Measurements from ENCODE around the gene DAPL1. TPM values are rescaled to one million over a fixed set of nuclear protein-coding genes. Genes with fewer than 3 reads are reported as not detected.
A peak's percentile ranks its signal among the peaks of the same experiment; 100 is the strongest.
"Not testable (repeated sequence)": the region's sequence is repeated elsewhere in the genome, so short reads cannot be mapped to it uniquely, and the experiment has no call there.

The DAPL1 gene
- total and polyA plus RNA-seq, 4 experiments from 2014 or later: not detected

- Histone ChIP-seq H3K9me3 (ENCODE audit: control insufficient read depth in 1 of 2, low read length in 2 of 2) (no peaks in the 10 kb centered on the region), H3K4me3 (ENCODE audit: low read length in 2 of 2) (no peak overlapping the region), H3K4me1 (ENCODE audit: insufficient read depth, low read length) (no peaks in the 10 kb centered on the region), H3K27ac (ENCODE audit: low read depth, low read length) (no peak overlapping the region), H3K27me3 (ENCODE audit: insufficient read depth, low read length) (no peaks in the 10 kb centered on the region), H3K36me3 (ENCODE audit: insufficient read depth, low read length) (no peaks in the 10 kb centered on the region)
- Mint-ChIP-seq H3K36me3 (no peaks in the 10 kb centered on the region), H3K4me1 (no peaks in the 10 kb centered on the region), H3K9me3 (peaks cover 0 to 3% (median 0%) of the 10 kb centered on the region in 8 donors), H3K27me3 (peaks cover 3 to 5% of the 10 kb centered on the region in 2 donors), H3K27ac (no peak overlapping the region), H3K4me3 (no peak overlapping the region)
- intact Hi-C loops (cut with micrococcal nuclease): no loop called here
- DNase-seq: no peak
- CTCF ChIA-PET (ENCODE audit: partially characterized antibody): no interaction called here
- POLR2A ChIA-PET (ENCODE audit: partially characterized antibody): no interaction called here
Observed at GRCh38 chr2:158830201-158830600, 35.1 kb downstream of the DAPL1 start.

GRCh38 chr2:158835431-158835830 is 40.3 kb downstream of the DAPL1 start:
- H3K27ac Mint-ChIP-seq: no peak overlapping the region

GRCh38 chr2:158837645-158838044 is 42.5 kb downstream of the DAPL1 start:
- H3K4me3 Mint-ChIP-seq: no peak overlapping the region
- POLR2A ChIA-PET (ENCODE audit: partially characterized antibody): no interaction called here
- no peaks in the 10 kb centered on the region for H3K4me1 Mint-ChIP-seq
- H3K36me3 Mint-ChIP-seq: no peaks in the 10 kb centered on the region
- Histone ChIP-seq H3K4me3 (ENCODE audit: low read length in 2 of 2) (no peak overlapping the region), H3K27me3 (ENCODE audit: insufficient read depth, low read length) (no peaks in the 10 kb centered on the region), H3K9me3 (ENCODE audit: control insufficient read depth in 1 of 2, low read length in 2 of 2) (no peaks in the 10 kb centered on the region), H3K36me3 (ENCODE audit: insufficient read depth, low read length) (no peaks in the 10 kb centered on the region), H3K4me1 (ENCODE audit: insufficient read depth, low read length) (no peaks in the 10 kb centered on the region), H3K27ac (ENCODE audit: low read depth, low read length) (no peak overlapping the region)
- peaks cover 0 to 2% of the 10 kb centered on the region in 2 donors for H3K27me3 Mint-ChIP-seq
- intact Hi-C loops (cut with micrococcal nuclease): no loop called here
- no peak for DNase-seq
- H3K9me3 Mint-ChIP-seq: peaks cover 0 to 4% (median 0%) of the 10 kb centered on the region in 8 donors
- peak overlapping the region in 1 of 7 donors; percentile 19 for H3K27ac Mint-ChIP-seq
- CTCF ChIA-PET (ENCODE audit: partially characterized antibody): no interaction called here

More at GRCh38 chr2:158835431-158835830, 40.3 kb downstream of the DAPL1 start:
- no peak overlapping the region for H3K27ac ChIP-seq (ENCODE audit: low read depth, low read length)
- DNase-seq: no peak
- Mint-ChIP-seq H3K4me1 (no peaks in the 10 kb centered on the region), H3K9me3 (no peaks in the 10 kb centered on the region), H3K36me3 (no peaks in the 10 kb centered on the region), H3K27me3 (no peaks in the 10 kb centered on the region), H3K4me3 (peak overlapping the region in 1 of 8 donors; percentile 8)
- H3K4me3 ChIP-seq (ENCODE audit: low read length in 2 of 2): no peak overlapping the region
- intact Hi-C loops (cut with micrococcal nuclease): no loop called here
- H3K27me3 ChIP-seq (ENCODE audit: insufficient read depth, low read length): no peaks in the 10 kb centered on the region
- ChIA-PET CTCF (ENCODE audit: partially characterized antibody) (no interaction called here), POLR2A (ENCODE audit: partially characterized antibody) (no interaction called here)
- H3K9me3 ChIP-seq (ENCODE audit: control insufficient read depth in 1 of 2, low read length in 2 of 2): no peaks in the 10 kb centered on the region
- H3K36me3 ChIP-seq (ENCODE audit: insufficient read depth, low read length): no peaks in the 10 kb centered on the region
- no peaks in the 10 kb centered on the region for H3K4me1 ChIP-seq (ENCODE audit: insufficient read depth, low read length)

GRCh38 chr2:158841850-158842249 is 46.7 kb downstream of the DAPL1 start:
- intact Hi-C loops (cut with micrococcal nuclease): no loop called here
- H3K36me3 Mint-ChIP-seq: no peaks in the 10 kb centered on the region

GRCh38 chr2:158845444-158845843 is 50.3 kb downstream of the DAPL1 start:
- Histone ChIP-seq H3K27me3 (ENCODE audit: insufficient read depth, low read length) (no peaks in the 10 kb centered on the region), H3K4me1 (ENCODE audit: insufficient read depth, low read length) (no peaks in the 10 kb centered on the region), H3K36me3 (ENCODE audit: insufficient read depth, low read length) (no peaks in the 10 kb centered on the region), H3K27ac (ENCODE audit: low read depth, low read length) (no peak overlapping the region), H3K4me3 (ENCODE audit: low read length in 2 of 2) (no peak overlapping the region), H3K9me3 (ENCODE audit: control insufficient read depth in 1 of 2, low read length in 2 of 2) (no peaks in the 10 kb centered on the region)
- POLR2A ChIA-PET (ENCODE audit: partially characterized antibody): no interaction called here
- Mint-ChIP-seq H3K4me1 (no peaks in the 10 kb centered on the region), H3K27ac (no peak overlapping the region), H3K9me3 (peaks cover 0 to 4% (median 0%) of the 10 kb centered on the region in 8 donors), H3K4me3 (no peak overlapping the region), H3K36me3 (no peaks in the 10 kb centered on the region), H3K27me3 (peaks cover 3 to 4% of the 10 kb centered on the region in 2 donors)
- intact Hi-C loops (cut with micrococcal nuclease): no loop called here
- CTCF ChIA-PET (ENCODE audit: partially characterized antibody): no interaction called here
- DNase-seq: no peak

More at GRCh38 chr2:158841850-158842249, 46.7 kb downstream of the DAPL1 start:
- Mint-ChIP-seq H3K27me3 (peaks cover 0 to 3% of the 10 kb centered on the region in 2 donors), H3K4me3 (no peak overlapping the region), H3K27ac (no peak overlapping the region), H3K4me1 (no peaks in the 10 kb centered on the region), H3K9me3 (peaks cover 0 to 4% (median 0%) of the 10 kb centered on the region in 8 donors)
- Histone ChIP-seq H3K36me3 (ENCODE audit: insufficient read depth, low read length) (no peaks in the 10 kb centered on the region), H3K27ac (ENCODE audit: low read depth, low read length) (no peak overlapping the region), H3K4me1 (ENCODE audit: insufficient read depth, low read length) (no peaks in the 10 kb centered on the region), H3K4me3 (ENCODE audit: low read length in 2 of 2) (no peak overlapping the region), H3K9me3 (ENCODE audit: control insufficient read depth in 1 of 2, low read length in 2 of 2) (no peaks in the 10 kb centered on the region), H3K27me3 (ENCODE audit: insufficient read depth, low read length) (no peaks in the 10 kb centered on the region)
- ChIA-PET POLR2A (ENCODE audit: partially characterized antibody) (no interaction called here), CTCF (ENCODE audit: partially characterized antibody) (interaction anchor here (0.6 kb wide), 1 partner anchor 8 kb away, joined by 3 read pairs; no protein-coding TSS in a partner anchor)
- no peak for DNase-seq

GRCh38 chr2:158845859-158846258 is 50.7 kb downstream of the DAPL1 start:
- no peaks in the 10 kb centered on the region for H3K4me1 ChIP-seq (ENCODE audit: insufficient read depth, low read length)
- CTCF ChIA-PET (ENCODE audit: partially characterized antibody): no interaction called here
- H3K36me3 Mint-ChIP-seq: no peaks in the 10 kb centered on the region

GRCh38 chr2:158847526-158847925 is 52.4 kb downstream of the DAPL1 start:
- intact Hi-C loops (cut with micrococcal nuclease): not testable (repeated sequence)

More at GRCh38 chr2:158845859-158846258, 50.7 kb downstream of the DAPL1 start:
- H3K27ac Mint-ChIP-seq: no peak overlapping the region
- no peak overlapping the region for H3K4me3 ChIP-seq (ENCODE audit: low read length in 2 of 2)
- POLR2A ChIA-PET (ENCODE audit: partially characterized antibody): no interaction called here
- H3K36me3 ChIP-seq (ENCODE audit: insufficient read depth, low read length): no peaks in the 10 kb centered on the region
- DNase-seq: no peak
- H3K27me3 Mint-ChIP-seq: peaks cover 1 to 4% of the 10 kb centered on the region in 2 donors
- no peak overlapping the region for H3K27ac ChIP-seq (ENCODE audit: low read depth, low read length)
- H3K9me3 ChIP-seq (ENCODE audit: control insufficient read depth in 1 of 2, low read length in 2 of 2): no peaks in the 10 kb centered on the region
- intact Hi-C loops (cut with micrococcal nuclease): no loop called here
- H3K9me3 Mint-ChIP-seq: no peaks in the 10 kb centered on the region
- no peak overlapping the region for H3K4me3 Mint-ChIP-seq
- H3K27me3 ChIP-seq (ENCODE audit: insufficient read depth, low read length): no peaks in the 10 kb centered on the region
- no peaks in the 10 kb centered on the region for H3K4me1 Mint-ChIP-seq

More at GRCh38 chr2:158847526-158847925, 52.4 kb downstream of the DAPL1 start:
- H3K4me1 Mint-ChIP-seq; H3K4me3 ChIP-seq (ENCODE audit: low read length in 2 of 2); DNase-seq; H3K9me3 ChIP-seq (ENCODE audit: control insufficient read depth in 1 of 2, low read length in 2 of 2); CTCF ChIA-PET (ENCODE audit: partially characterized antibody); H3K27me3 ChIP-seq (ENCODE audit: insufficient read depth, low read length); H3K9me3 Mint-ChIP-seq; H3K4me3 Mint-ChIP-seq; H3K36me3 Mint-ChIP-seq; H3K27me3 Mint-ChIP-seq; H3K4me1 ChIP-seq (ENCODE audit: insufficient read depth, low read length); H3K27ac Mint-ChIP-seq; H3K36me3 ChIP-seq (ENCODE audit: insufficient read depth, low read length); H3K27ac ChIP-seq (ENCODE audit: low read depth, low read length); POLR2A ChIA-PET (ENCODE audit: partially characterized antibody): not testable (repeated sequence)

Measured in CD4-positive, alpha-beta memory T cell (primary cell).